Neuron (in vitro differentiated cells): ENCODE measurements around the gene PUDP.
"Not testable (repeated sequence)": the region's sequence is repeated elsewhere in the genome, so short reads cannot be mapped to it uniquely, and the experiment has no call there.

Experiments
- H2AFZ ChIP-seq: one replicate; pipeline ENCODE4 v1.6.1; 2013; ENCODE audit warnings: low read depth, mild to moderate bottlenecking, inconsistent platforms, low read length, moderate library complexity
- H3K27me3 ChIP-seq: one replicate; pipeline ENCODE4 v1.6.1; 2013; ENCODE audit warnings: low read length; ENCODE audit not compliant: insufficient read depth
- H3K36me3 ChIP-seq: one replicate; pipeline ENCODE4 v1.6.1; 2013; ENCODE audit warnings: low read length; ENCODE audit not compliant: insufficient read depth
- H3K4me1 ChIP-seq: one replicate; pipeline ENCODE4 v1.6.1; 2013; ENCODE audit warnings: low read length; ENCODE audit not compliant: insufficient read depth
- H3K4me3 ChIP-seq: 2 replicates; pipeline ENCODE4 v1.5.1; 2013; ENCODE audit warnings: mild to moderate bottlenecking, low read length, moderate library complexity
- H3K9me3 ChIP-seq: one replicate; pipeline ENCODE4 v1.6.1; 2013; ENCODE audit warnings: low read length

PUDP gene

DNA sequence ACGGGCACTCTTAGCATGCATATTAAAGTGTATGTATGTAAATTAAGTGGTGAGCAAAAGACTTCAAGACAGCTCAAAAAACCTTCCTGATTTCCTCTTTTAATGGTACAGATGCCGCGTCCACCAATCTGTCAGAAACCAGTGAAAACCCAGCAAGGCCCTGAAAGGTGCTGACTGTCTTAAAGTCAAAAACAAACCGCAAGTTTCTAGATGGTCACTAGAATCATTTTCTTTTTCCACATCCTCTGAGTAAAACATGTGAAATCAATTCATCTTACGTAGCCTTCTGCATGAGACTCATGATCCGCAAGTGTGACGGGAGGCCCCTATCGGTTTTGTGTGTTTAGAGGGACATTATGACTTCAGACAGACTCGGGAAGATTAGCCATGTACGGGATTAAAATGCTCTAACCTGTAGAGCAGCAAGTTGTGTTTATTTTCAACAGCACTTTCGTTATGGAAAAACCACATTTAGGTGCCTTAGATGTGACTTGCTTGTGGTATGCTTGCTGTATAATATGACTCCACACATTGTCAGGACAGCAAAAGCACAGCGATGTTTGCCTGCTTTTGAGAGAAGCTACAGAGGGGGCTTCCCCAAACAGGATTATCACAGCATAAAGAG is 88.6 kb downstream of the PUDP start:
- peaks cover 2% of the 10 kb centered on the region for H3K9me3 ChIP-seq
- no peak overlapping the region for H2AFZ ChIP-seq
- H3K36me3 ChIP-seq, result no peaks in the 10 kb centered on the region
- no peaks in the 10 kb centered on the region for H3K27me3 ChIP-seq
- no peaks in the 10 kb centered on the region for H3K4me1 ChIP-seq
- H3K4me3 ChIP-seq, result no peak overlapping the region

DNA sequence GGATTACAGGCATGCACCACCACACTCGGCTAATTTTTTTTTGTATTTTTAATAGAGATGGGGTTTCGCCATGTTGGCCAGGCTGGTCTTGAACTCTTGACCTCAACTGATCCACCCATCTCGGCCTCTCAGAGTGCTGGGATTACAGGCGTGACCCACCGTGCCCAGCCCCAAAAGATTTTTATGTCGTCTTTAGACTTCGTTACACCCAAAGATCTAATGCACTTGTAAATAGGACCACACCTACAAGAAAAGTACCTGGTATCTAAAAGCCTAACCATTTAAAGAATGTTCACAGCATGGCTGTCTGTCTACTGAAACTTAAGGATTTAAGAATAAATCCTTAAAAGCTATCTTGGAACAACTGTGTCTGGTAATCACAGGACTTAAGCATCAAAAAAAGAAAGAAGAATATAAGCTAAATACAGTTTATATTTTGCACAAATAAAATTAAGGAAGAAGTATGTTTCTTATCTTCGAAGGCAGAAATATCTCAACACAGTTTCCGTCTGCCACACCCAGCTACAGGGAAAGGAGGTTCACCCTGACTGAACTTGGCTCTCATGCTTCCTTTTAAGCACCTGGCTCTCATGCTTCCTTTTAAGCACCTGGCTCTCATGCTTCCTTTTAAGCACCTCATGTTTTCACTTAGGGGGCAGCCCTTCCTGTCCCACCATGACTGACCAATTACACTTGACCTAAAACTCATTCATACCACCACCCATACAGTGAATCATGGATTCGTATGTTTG is 92.4 kb downstream of the PUDP start:
- no peak overlapping the region for H3K4me3 ChIP-seq
- H3K36me3 ChIP-seq, result no peaks in the 10 kb centered on the region
- no peaks in the 10 kb centered on the region for H3K27me3 ChIP-seq
- no peak overlapping the region for H2AFZ ChIP-seq
- peaks cover 2% of the 10 kb centered on the region for H3K9me3 ChIP-seq
- no peaks in the 10 kb centered on the region for H3K4me1 ChIP-seq

DNA sequence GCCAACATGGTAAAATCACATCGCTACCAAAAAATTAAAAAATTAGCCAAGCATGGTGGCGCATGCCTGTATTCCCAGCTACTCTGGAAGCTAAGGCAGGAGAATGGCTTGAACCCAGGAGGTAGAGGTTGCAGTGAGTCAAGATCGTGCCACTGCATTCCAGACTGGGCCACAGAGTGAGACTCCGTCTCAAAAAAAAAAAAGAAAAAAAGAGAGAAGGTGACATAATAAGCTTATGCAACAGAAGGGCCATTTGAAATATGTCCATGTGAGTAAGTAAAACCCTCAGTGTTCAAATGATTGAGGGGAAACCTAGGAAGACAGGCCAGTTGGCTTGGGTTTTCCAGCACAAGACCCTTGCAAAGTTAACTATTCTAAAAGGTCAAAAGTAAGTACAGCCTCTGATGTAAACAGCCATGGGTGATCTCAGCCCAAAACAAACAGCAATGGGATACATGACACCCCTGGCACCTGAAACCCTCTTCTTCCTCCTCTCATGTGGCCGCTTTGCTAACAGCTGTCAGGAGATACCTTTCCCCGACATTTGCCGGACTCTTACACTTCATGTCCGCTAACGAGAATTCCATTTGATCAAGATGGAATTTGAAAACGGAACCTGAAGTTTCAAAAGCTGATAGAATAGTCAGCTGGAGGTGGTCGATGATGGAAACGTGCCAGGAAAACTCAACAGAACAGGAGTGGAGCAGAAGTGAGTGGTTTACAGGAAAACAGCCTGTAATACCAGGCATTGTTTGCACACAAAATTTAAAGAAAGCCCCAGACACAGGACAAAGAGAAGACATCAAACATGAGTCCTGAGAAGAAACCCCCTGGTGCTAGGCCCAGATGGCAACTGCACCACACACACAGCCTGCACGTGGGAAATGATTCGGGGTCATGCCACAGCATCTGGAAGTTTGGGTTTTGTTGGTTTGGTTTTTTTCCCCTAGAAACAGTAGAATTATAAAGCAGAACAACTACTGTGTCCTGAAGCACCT is 93.4 kb downstream of the PUDP start:
- H3K4me1 ChIP-seq, result no peaks in the 10 kb centered on the region
- H3K36me3 ChIP-seq, result no peaks in the 10 kb centered on the region
- no peak overlapping the region for H3K4me3 ChIP-seq
- H3K27me3 ChIP-seq, result no peaks in the 10 kb centered on the region
- peaks cover 2% of the 10 kb centered on the region for H3K9me3 ChIP-seq
- no peak overlapping the region for H2AFZ ChIP-seq

DNA sequence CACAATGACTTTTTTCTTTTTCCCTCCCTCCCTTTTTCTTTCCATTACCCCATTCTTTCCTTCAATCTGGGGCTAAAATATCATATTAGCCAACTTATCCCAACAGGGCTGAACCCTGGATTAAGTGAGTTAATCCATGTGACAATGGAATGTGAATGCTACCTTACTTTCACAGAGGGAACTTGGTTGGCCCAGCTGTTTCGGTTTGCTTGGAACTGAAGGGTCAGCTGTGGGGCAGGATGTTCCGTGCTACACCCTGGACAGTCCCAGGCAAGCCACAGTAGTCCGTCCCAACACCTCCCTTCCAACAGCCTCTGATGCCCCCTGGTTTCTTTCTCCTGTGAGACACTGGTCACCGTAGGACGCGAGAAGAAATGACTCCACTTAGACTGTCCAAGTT is 95.4 kb downstream of the PUDP start:
- no peaks in the 10 kb centered on the region for H3K27me3 ChIP-seq
- H3K36me3 ChIP-seq, result no peaks in the 10 kb centered on the region
- peaks cover 2% of the 10 kb centered on the region for H3K9me3 ChIP-seq
- H3K4me3 ChIP-seq, result no peak overlapping the region
- no peak overlapping the region for H2AFZ ChIP-seq
- peaks cover 6% of the 10 kb centered on the region for H3K4me1 ChIP-seq

DNA sequence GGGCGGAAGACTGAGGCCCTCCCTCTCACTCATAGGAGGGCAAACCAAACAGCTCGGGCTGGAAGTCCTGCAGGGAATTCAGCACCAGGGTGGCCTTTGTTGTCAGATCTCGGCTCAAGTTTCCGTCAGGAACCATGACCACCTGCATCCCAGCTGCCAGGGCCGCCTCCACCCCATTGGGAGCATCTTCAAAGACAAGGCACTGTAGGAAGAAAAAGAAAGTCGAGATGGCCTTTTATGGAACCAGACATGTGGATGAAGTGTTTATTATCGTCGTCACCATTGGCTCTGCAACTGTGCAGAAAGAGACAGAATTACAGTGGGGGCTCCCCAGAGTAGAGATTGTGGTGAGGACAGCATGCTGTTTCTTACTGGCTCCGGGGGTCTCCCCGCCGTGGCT is 97.7 kb downstream of the PUDP start:
- Histone ChIP-seq H3K4me3 (no peak overlapping the region), H3K4me1 (peaks cover 6% of the 10 kb centered on the region), H2AFZ (no peak overlapping the region), H3K9me3 (no peaks in the 10 kb centered on the region), H3K27me3 (no peaks in the 10 kb centered on the region), H3K36me3 (no peaks in the 10 kb centered on the region)

DNA sequence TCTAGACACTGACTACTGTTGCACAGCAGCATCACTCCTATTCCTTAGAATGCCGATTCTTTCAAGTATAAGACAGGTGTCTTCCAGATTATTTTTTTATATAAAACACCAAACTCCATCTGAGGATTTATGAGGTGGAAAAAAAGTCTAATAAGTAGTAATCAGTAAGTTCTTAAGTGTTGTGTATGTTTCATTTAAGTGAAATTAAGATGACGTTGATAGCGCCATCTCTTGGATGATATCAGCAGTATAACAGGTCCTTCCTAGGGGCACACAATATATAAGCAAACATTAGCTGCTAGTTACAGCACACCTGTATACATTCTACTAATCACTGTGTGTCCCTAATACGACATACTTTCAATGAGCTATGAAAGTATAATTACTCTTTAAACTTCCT is 100.0 kb downstream of the PUDP start:
- Histone ChIP-seq H3K4me3 (no peak overlapping the region), H2AFZ (no peak overlapping the region), H3K4me1 (peaks cover 6% of the 10 kb centered on the region), H3K36me3 (no peaks in the 10 kb centered on the region), H3K27me3 (no peaks in the 10 kb centered on the region), H3K9me3 (no peaks in the 10 kb centered on the region)

DNA sequence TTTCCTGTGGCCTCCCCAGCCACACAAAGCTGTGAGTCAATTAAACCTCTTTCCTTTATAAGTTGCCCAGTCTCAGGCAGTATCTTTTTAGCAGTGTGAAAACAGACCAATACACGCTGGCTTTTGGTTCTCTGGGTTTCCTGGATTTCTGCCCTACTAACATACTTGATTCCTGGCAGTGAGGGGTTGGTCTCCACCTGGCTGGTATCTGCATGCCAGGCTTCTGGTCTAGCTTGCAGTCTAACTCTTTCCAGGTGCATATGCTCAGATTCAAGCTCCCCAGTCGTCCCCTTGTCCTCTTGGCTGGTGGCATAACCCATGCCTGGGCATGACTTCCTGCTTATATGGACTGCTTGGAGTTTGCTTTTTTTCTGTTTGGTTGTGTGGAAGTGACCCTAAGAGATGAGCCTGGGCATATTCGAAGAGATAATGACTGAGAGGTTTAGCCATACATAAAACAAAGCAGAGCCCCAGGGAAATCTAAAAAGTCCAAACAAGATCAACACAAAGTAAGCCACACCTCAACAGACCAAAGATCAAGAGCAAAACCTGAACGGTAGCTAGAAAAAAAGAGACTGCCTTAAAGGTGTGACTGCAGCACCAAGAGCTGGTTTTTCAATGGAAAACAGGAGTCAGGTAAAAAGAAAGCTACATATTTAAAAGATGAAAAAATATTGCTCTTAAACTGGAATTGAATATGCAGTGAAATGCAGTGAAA is 102.6 kb downstream of the PUDP start:
- H3K9me3 ChIP-seq, result no peaks in the 10 kb centered on the region
- no peaks in the 10 kb centered on the region for H3K27me3 ChIP-seq
- peaks cover 6% of the 10 kb centered on the region for H3K4me1 ChIP-seq
- no peaks in the 10 kb centered on the region for H3K36me3 ChIP-seq
- no peak overlapping the region for H2AFZ ChIP-seq
- H3K4me3 ChIP-seq, result no peak overlapping the region

DNA sequence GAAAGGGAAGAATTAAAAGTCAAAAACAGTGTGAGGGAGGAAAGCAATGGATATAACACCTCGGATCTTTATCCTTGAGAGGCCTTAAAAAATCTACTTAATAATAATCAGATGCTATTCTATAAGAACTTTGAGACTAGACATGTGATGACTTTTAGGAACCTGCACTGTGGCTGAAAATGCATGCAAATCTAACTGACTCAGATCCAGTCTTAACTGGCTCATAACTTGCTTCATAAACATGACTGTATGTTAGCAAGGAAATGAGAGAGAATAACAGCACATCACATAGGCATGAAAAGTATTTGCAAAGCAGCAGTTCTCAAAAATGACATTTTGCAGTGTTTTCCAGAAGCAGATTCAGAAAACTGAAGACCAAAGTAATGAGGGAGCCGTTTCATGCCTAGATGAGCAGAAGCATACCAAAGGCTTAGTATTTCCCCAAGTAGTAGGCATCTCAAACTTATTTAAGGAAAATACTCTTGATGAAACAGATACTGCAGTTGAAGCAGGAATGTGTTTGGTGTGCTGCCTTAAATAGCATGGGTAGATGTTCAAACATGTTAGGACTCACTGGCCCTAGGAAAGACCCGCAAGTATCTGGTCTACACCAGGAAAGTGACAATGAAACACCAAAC is 104.0 kb downstream of the PUDP start:
- H3K4me3 ChIP-seq, H3K4me1 ChIP-seq, H3K9me3 ChIP-seq, H3K36me3 ChIP-seq, H3K27me3 ChIP-seq, H2AFZ ChIP-seq: not testable (repeated sequence)

DNA sequence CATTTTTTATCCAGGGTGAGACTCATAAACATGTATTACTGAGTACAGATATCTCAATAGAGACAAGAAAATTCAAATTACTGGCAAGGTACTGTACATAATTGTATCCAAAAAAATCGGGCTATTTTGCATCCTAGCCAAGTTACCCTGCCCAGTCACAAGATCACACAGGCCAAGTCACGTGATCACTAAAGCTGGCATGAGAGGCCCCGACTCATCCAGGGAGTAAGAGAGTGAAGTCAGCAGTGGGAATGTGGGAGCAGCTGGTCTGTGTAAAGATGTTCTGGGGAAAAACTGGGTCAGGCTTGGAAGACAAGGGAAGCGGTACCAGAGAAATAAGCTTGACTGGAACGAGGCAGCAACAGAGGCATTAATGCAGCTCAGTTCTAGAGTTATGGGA is 119.7 kb downstream of the PUDP start:
- H3K27me3 ChIP-seq, result no peaks in the 10 kb centered on the region
- no peak overlapping the region for H3K4me3 ChIP-seq
- H3K9me3 ChIP-seq, result no peaks in the 10 kb centered on the region
- H3K4me1 ChIP-seq, result no peaks in the 10 kb centered on the region
- H3K36me3 ChIP-seq, result no peaks in the 10 kb centered on the region
- no peak overlapping the region for H2AFZ ChIP-seq

DNA sequence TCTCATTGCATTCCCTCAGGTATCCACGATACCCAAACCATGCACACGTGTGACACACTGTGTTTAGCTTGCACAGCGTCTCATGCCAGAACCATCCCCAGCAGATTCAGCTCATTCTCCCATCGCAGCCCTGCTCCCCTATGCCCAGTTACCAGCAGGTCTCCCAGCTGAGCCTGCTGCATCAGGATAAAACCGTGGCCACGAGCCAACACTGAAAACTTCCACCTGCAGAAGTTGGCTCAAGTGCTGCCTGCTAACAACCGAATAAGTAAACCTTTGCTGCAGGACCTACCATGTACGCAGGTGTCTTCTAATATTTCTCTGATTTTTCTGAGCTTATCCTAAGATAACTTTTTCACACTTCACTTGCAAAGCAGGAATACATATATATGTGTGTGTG is 120.9 kb downstream of the PUDP start:
- no peak overlapping the region for H2AFZ ChIP-seq
- no peak overlapping the region for H3K4me3 ChIP-seq
- H3K9me3 ChIP-seq, result no peaks in the 10 kb centered on the region
- H3K4me1 ChIP-seq, result no peaks in the 10 kb centered on the region
- no peaks in the 10 kb centered on the region for H3K36me3 ChIP-seq
- H3K27me3 ChIP-seq, result no peaks in the 10 kb centered on the region

DNA sequence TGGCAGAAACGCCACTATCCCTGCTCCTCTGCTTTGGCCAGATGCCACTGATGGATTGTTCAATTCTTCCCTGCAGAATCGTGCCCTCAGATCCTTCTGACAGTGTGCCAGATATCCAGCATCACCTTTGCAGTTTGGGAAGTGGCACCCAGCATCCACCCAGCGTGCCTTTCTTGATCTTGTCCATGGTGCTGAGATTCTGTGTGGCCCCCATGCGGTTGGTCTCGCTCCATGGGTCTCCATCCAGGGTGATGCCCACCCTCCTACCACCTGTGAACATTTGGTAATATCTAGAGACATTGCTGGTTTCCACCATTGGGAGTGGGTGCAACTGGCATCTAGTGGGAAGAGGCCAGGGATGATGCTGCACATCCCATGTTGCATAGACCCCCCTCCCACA is 121.6 kb downstream of the PUDP start:
- H3K4me3 ChIP-seq, H2AFZ ChIP-seq, H3K4me1 ChIP-seq, H3K36me3 ChIP-seq, H3K9me3 ChIP-seq, H3K27me3 ChIP-seq: not testable (repeated sequence)

DNA sequence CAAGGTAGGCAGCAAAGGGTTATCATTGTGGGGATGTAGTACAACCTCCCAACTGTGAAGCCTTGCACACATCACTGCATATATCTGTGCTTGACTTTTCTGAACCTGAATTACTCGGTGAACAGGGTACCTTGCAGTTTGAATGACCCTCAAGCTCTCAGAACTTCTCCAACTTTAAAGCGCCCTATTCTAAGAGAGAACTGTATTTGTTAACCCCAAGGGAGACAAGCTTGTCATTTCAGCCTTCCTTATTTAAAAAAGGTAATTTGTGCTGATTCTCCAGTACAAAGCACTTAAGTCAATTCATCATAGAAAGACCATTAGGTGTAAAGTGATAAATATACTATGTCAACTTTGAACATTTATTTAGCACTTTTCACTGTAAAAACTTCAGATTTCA is 122.5 kb downstream of the PUDP start:
- Histone ChIP-seq H3K4me1 (no peaks in the 10 kb centered on the region), H3K9me3 (no peaks in the 10 kb centered on the region), H3K36me3 (no peaks in the 10 kb centered on the region), H3K27me3 (no peaks in the 10 kb centered on the region), H3K4me3 (no peak overlapping the region), H2AFZ (no peak overlapping the region)
